Parathyroid adenoma (tissue), 2 donors: ENCODE results near the gene TRPV2.

Experiments used
- H2AFZ ChIP-seq: fragments of 300-600 bp; sonication (generic); one replicate; pipeline ENCODE4 v1.7.0; 2017; ENCODE audit warnings: antibody characterized with exemption, mild to moderate bottlenecking
- H3K27ac ChIP-seq: fragments of 300-600 bp; sonication (generic); one replicate; pipeline ENCODE4 v1.7.0; 2017
- H3K27me3 ChIP-seq: fragments of 300-600 bp; sonication (generic); one replicate; pipeline ENCODE4 v1.7.0; 2017; ENCODE audit warnings: low read length; ENCODE audit not compliant: control insufficient read depth, insufficient read depth
- H3K36me3 ChIP-seq: fragments of 300-600 bp; sonication (generic); one replicate; pipeline ENCODE4 v1.7.0; 2017; ENCODE audit warnings: low read length; ENCODE audit not compliant: control insufficient read depth, insufficient read depth
- H3K4me1 ChIP-seq: fragments of 300-600 bp; sonication (generic); one replicate; pipeline ENCODE4 v1.7.0; 2017; ENCODE audit warnings: control low read depth
- H3K4me2 ChIP-seq: fragments of 300-600 bp; sonication (generic); one replicate; pipeline ENCODE4 v1.7.0; 2017; ENCODE audit warnings: low read length
- H3K4me3 ChIP-seq: fragments of 300-600 bp; sonication (generic); one replicate; pipeline ENCODE4 v1.7.0; 2017; ENCODE audit warnings: low read depth, low read length
- H3K79me2 ChIP-seq: fragments of 300-600 bp; sonication (generic); one replicate; pipeline ENCODE4 v1.7.0; 2017; ENCODE audit warnings: control low read depth
- H3K9ac ChIP-seq: fragments of 300-600 bp; sonication (generic); one replicate; pipeline ENCODE4 v1.7.0; 2017; ENCODE audit warnings: mild to moderate bottlenecking
- H3K9me3 ChIP-seq: fragments of 300-600 bp; sonication (generic); one replicate; pipeline ENCODE4 v1.7.0; 2017; ENCODE audit warnings: low read length; ENCODE audit not compliant: control insufficient read depth
- TF ChIP-seq, protein P1 (sequence below): fragments of 300-600 bp; sonication (generic); IDR thresholded peaks from one replicate; pipeline ENCODE4 v1.7.0; 2017; ENCODE audit warnings: antibody characterized with exemption, mild to moderate bottlenecking
- donor health status: primary hyperparathyroidism.

TRPV2 gene

DNA sequence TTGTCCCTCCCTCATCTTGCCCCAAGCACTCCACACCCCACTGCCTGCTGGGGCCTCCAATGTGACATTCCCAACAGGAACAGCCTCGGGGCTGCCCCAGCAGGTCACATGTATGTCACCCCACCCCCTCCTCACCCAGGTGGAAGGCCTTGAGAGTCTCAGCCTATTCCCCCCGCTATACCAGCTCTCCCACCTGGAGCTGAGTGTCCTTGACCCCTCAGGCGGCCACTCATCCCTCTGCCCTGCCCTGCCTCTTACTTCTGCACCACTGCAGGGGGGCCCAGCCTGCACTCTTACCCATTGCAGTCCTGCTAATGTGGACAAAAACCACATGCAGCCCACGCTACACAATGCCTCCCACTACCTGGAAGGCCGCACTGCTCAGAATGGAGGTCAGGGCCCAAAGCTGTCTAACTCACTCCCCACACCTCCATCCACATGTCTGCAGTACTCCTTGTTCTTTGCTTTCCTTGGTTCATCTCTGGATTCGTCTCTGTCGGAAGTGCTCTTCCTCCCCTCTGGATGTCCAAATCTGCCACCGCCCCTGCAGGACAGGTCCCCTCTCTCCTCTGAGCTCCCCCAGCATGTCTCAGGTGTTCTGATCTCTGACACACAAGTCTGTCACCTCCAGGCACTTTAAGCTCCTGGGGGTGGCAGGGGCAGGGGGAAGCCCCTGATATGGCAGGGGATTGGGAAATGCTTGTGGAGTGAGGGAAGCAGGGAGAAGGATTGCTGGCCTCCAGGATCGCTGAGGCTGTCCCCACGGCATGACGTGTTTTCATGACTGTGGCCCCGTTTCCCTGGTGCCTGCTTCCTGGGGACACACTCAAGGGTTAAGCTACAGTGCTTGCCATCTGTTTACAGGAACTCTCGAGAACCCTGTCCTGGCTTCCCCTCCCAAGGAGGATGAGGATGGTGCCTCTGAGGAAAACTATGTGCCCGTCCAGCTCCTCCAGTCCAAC, 20.8 kb downstream of the TRPV2 start:
- Histone ChIP-seq H3K4me1 (peaks cover 10% of the 10 kb centered on the region), H3K36me3 (no peaks in the 10 kb centered on the region), H3K9me3 (no peaks in the 10 kb centered on the region), H2AFZ (no peak overlapping the region), H3K4me2 (no peak overlapping the region), H3K9ac (no peak overlapping the region), H3K27ac (no peak overlapping the region), H3K27me3 (no peaks in the 10 kb centered on the region), H3K4me3 (no peak overlapping the region), H3K79me2 (peaks cover 11% of the 10 kb centered on the region)
- TF ChIP-seq, protein P1, sequence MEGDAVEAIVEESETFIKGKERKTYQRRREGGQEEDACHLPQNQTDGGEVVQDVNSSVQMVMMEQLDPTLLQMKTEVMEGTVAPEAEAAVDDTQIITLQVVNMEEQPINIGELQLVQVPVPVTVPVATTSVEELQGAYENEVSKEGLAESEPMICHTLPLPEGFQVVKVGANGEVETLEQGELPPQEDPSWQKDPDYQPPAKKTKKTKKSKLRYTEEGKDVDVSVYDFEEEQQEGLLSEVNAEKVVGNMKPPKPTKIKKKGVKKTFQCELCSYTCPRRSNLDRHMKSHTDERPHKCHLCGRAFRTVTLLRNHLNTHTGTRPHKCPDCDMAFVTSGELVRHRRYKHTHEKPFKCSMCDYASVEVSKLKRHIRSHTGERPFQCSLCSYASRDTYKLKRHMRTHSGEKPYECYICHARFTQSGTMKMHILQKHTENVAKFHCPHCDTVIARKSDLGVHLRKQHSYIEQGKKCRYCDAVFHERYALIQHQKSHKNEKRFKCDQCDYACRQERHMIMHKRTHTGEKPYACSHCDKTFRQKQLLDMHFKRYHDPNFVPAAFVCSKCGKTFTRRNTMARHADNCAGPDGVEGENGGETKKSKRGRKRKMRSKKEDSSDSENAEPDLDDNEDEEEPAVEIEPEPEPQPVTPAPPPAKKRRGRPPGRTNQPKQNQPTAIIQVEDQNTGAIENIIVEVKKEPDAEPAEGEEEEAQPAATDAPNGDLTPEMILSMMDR: no peak

DNA sequence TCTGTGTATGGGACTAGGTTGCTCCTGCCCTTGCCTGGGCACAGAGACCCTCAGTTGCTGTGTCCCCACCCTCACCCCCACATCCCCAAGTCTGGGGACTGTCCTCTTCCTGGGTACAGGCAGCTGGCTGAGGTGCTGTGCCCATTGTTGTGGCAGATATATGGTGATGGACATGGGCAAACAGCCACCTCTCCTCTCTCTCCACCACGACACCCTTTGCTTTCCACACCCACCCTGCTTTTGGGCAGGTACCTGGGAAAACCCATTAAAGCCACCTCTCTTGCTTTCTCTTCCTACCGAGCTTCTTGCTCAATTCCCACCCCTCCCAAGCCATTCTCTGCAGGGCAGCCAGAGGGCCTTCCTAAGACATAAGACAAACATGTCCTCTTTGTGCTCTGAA, 21.7 kb downstream of the TRPV2 start:
- Histone ChIP-seq H3K9ac (no peak overlapping the region), H3K27me3 (no peaks in the 10 kb centered on the region), H3K9me3 (no peaks in the 10 kb centered on the region), H3K79me2 (peaks cover 11% of the 10 kb centered on the region), H3K27ac (no peak overlapping the region), H3K4me1 (peaks cover 12% of the 10 kb centered on the region), H2AFZ (no peak overlapping the region), H3K4me3 (no peak overlapping the region), H3K36me3 (no peaks in the 10 kb centered on the region), H3K4me2 (no peak overlapping the region)
- TF ChIP-seq, protein P1: no peak

DNA sequence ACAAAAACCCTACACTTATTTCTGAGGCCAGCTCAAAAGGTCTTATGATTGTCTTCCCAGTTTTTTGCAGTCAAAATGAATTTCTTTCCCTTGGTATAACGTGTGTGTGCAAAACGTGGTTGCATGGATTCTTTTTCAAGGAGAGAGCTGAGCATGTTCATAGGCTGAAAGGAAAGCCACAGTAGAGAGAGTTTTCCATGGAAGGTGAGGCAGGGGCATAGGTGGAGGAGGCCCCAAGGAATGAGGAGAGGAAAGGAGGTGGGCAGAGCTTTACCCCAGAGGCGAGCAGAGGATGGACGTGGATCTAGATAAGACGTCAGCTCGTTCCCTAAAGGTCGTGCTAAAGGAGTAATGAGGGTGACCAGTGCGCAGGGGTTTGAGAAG, 22.8 kb downstream of the TRPV2 start:
- H3K4me1 ChIP-seq: peaks cover 13% of the 10 kb centered on the region
- H3K4me2 ChIP-seq: peak overlapping the region; percentile 100
- H3K9ac ChIP-seq: no peak overlapping the region
- H3K79me2 ChIP-seq: peaks cover 13% of the 10 kb centered on the region
- H2AFZ ChIP-seq: peak overlapping the region; percentile 81
- H3K27ac ChIP-seq: peak overlapping the region; percentile 73
- H3K36me3 ChIP-seq: no peaks in the 10 kb centered on the region
- no peaks in the 10 kb centered on the region for H3K27me3 ChIP-seq
- TF ChIP-seq, protein P1: no peak
- peak overlapping the region; percentile 96 for H3K4me3 ChIP-seq
- H3K9me3 ChIP-seq: no peaks in the 10 kb centered on the region

DNA sequence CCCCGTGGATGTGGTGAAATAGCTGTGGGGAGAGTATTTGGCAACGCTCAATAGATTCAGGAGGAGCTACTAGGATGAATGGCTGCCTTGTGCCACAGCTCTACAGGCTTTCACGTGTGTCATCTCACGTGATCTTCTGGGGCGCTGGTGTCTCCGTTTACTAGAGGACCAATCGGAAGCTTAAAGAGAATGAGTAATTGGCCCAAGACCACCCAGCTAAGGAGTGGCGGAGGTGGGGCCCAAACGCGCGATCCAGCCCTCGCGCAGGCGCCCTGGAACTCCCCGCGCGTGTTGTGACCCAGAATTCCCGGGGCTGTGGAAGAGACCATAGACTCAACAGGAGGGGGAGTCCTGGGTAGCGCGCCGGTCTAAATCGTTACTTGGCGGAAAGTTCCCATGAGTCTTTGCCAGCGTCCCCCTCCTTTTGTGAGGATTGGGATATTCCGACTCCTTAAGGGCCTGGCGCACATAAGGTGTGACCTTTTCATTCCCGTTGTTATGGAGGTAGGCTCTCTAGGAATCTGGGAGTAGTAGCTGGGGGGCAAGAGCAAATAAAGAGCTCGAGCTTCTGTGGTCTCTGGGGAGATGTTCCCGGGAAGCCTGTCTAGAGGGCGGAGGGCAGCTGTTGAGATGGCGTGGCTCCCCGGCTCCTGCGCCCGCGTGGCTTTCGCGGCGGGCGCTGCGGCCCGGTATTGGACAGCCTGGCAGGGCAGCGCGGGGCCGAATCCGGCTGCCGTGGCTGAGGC, 23.4 kb downstream of the TRPV2 start:
- peak overlapping the region; percentile 96 for H3K4me3 ChIP-seq
- no peaks in the 10 kb centered on the region for H3K36me3 ChIP-seq
- H3K4me1 ChIP-seq: peaks cover 13% of the 10 kb centered on the region
- peaks cover 13% of the 10 kb centered on the region for H3K79me2 ChIP-seq
- TF ChIP-seq, protein P1: no peak
- H3K27me3 ChIP-seq: no peaks in the 10 kb centered on the region
- peak overlapping the region; percentile 100 for H3K4me2 ChIP-seq
- H2AFZ ChIP-seq: peak overlapping the region; percentile 81
- H3K27ac ChIP-seq: peak overlapping the region; percentile 73
- no peak overlapping the region for H3K9ac ChIP-seq
- no peaks in the 10 kb centered on the region for H3K9me3 ChIP-seq
